IMR-90 (cell line): ENCODE data around the gene HOXA10. TPM values are rescaled to one million over a fixed set of nuclear protein-coding genes. Genes with fewer than 3 reads are reported as not detected.

Experiments used
- ATAC-seq: fragments of 200-7000 bp; cut with Tn5 transposase; 2 replicates; pipeline ENCODE4 v1.9.1; 2020; ENCODE audit warnings: low read depth, mild to moderate bottlenecking, moderate library complexity
- BruUV-seq: library from RNA; stranded (reverse); fragments of 400-500 nt; replicated peaks from 2 replicates; lab custom pipeline; 2021; lab: Mats Ljungman, UMichigan
- CTCF ChIA-PET: fragments of 300-600 bp; formaldehyde crosslinking; extraction: SDS; loops from one replicate; lab custom pipeline; 2021; ENCODE audit warnings: antibody characterized with exemption; lab: Yijun Ruan, JAX
- POLR2A ChIA-PET: fragments of 300-600 bp; sonication (Branson Sonifier 250); formaldehyde crosslinking; loops from one replicate; lab custom pipeline; 2022; ENCODE audit warnings: antibody characterized with exemption; ENCODE audit not compliant: unreplicated experiment; lab: Charles Lee
- DNase-seq: peaks from one replicate; pipeline ENCODE4 v3.0.0; 2013
- H2AFZ ChIP-seq: replicated peaks from 2 replicates; pipeline ENCODE3; 2013; ENCODE audit warnings: low read length, mild to moderate bottlenecking; ENCODE audit not compliant: poor library complexity
- H2AK5ac ChIP-seq: 2 replicates; pipeline ENCODE4 v1.6.1; 2013; ENCODE audit warnings: low read depth, low read length, inconsistent platforms
- H2AK9ac ChIP-seq: replicated peaks from 2 replicates; pipeline ENCODE3; 2013; ENCODE audit warnings: mild to moderate bottlenecking, low read depth, low read length, moderate library complexity; ENCODE audit not compliant: poor library complexity
- H2BK120ac ChIP-seq: 2 replicates; pipeline ENCODE4 v1.6.1; 2013; ENCODE audit warnings: low read depth, low read length, inconsistent platforms
- H2BK15ac ChIP-seq: 3 replicates; pipeline ENCODE4 v1.6.1; 2013; ENCODE audit warnings: low read depth, low read length, inconsistent platforms
- H2BK20ac ChIP-seq: 2 replicates; pipeline ENCODE4 v1.6.1; 2013; ENCODE audit warnings: low read depth, mild to moderate bottlenecking, inconsistent platforms, low read length, moderate library complexity
- H2BK5ac ChIP-seq: 2 replicates; pipeline ENCODE4 v1.6.1; 2013; ENCODE audit warnings: mild to moderate bottlenecking, low read depth, low read length, inconsistent platforms; ENCODE audit not compliant: poor library complexity, severe bottlenecking
- H3K14ac ChIP-seq: replicated peaks from 2 replicates; pipeline ENCODE4 v1.6.1; 2013; ENCODE audit warnings: low read depth, low read length, inconsistent platforms
- H3K18ac ChIP-seq: 2 replicates; pipeline ENCODE4 v1.6.1; 2013; ENCODE audit warnings: low read depth, low read length, control low read depth
- H3K23ac ChIP-seq: 2 replicates; pipeline ENCODE4 v1.6.1; 2013; ENCODE audit warnings: low read depth, low read length, inconsistent platforms
- H3K27ac ChIP-seq: 2 replicates; pipeline ENCODE4 v1.5.1; 2013; ENCODE audit warnings: mild to moderate bottlenecking, control low read depth, low read length; ENCODE audit not compliant: insufficient read depth
- H3K27me3 ChIP-seq: 2 replicates; pipeline ENCODE4 v1.6.1; 2013; ENCODE audit warnings: low read length; ENCODE audit not compliant: control insufficient read depth, insufficient read depth
- H3K36me3 ChIP-seq: 2 replicates; pipeline ENCODE4 v1.6.1; 2013; ENCODE audit warnings: low read length, mixed read lengths; ENCODE audit not compliant: control insufficient read depth, insufficient read depth
- H3K4ac ChIP-seq: 2 replicates; pipeline ENCODE4 v1.6.1; 2013; ENCODE audit warnings: low read depth, low read length, inconsistent platforms
- H3K4me1 ChIP-seq: 2 replicates; pipeline ENCODE4 v1.6.1; 2013; ENCODE audit warnings: low read length, mixed read lengths; ENCODE audit not compliant: control insufficient read depth, insufficient read depth
- H3K4me2 ChIP-seq: 2 replicates; pipeline ENCODE4 v1.6.1; 2013; ENCODE audit warnings: low read depth, mild to moderate bottlenecking, control low read depth, low read length, moderate library complexity
- H3K4me3 ChIP-seq: 2 replicates; pipeline ENCODE4 v1.5.1; 2013; ENCODE audit warnings: low read depth, mild to moderate bottlenecking, control low read depth, low read length, moderate library complexity; ENCODE audit not compliant: insufficient read depth
- H3K56ac ChIP-seq: 2 replicates; pipeline ENCODE4 v1.6.1; 2013; ENCODE audit warnings: low read length, inconsistent platforms; ENCODE audit not compliant: insufficient read depth; ENCODE audit errors: extremely low read depth
- H3K79me1 ChIP-seq, 2 experiments: 2 replicates each; pipeline ENCODE4 v1.6.1; 2013; ENCODE audit warnings: low read length in 2 of 2, inconsistent platforms in 1 of 2, low read depth in 1 of 2
- H3K9ac ChIP-seq: 2 replicates; pipeline ENCODE4 v1.6.1; 2013; ENCODE audit warnings: low read depth, low read length, control low read depth
- H3K9me1 ChIP-seq: 2 replicates; pipeline ENCODE4 v1.6.1; 2013; ENCODE audit warnings: low read length, inconsistent platforms; ENCODE audit not compliant: insufficient read depth
- H3K9me3 ChIP-seq: 2 replicates; pipeline ENCODE4 v1.6.1; 2013; ENCODE audit warnings: low read length; ENCODE audit not compliant: control insufficient read depth, insufficient read depth
- H4K20me1 ChIP-seq: 2 replicates; pipeline ENCODE4 v1.6.1; 2013; ENCODE audit warnings: low read length, inconsistent platforms; ENCODE audit not compliant: insufficient read depth
- H4K5ac ChIP-seq: 2 replicates; pipeline ENCODE4 v1.6.1; 2013; ENCODE audit warnings: mild to moderate bottlenecking, low read depth, low read length, control low read depth
- H4K8ac ChIP-seq, 2 experiments: 2 replicates each; pipeline ENCODE4 v1.6.1; 2013; ENCODE audit warnings: low read depth in 2 of 2, low read length in 2 of 2, control low read depth in 1 of 2, inconsistent platforms in 1 of 2
- H4K91ac ChIP-seq: 2 replicates; pipeline ENCODE4 v1.6.1; 2013; ENCODE audit warnings: low read depth, low read length, inconsistent platforms; ENCODE audit not compliant: insufficient read depth
- BHLHE40 ChIP-seq: fragments of 150-350 bp; IDR thresholded peaks from 2 replicates; pipeline ENCODE4 v1.6.1; 2016; ENCODE audit warnings: mild to moderate bottlenecking, low read depth, low read length
- CHD1 ChIP-seq: IDR thresholded peaks from 2 replicates; pipeline ENCODE4 v1.6.1; 2012; ENCODE audit warnings: low read depth, low read length, improper control_type of control experiment
- ELK1 ChIP-seq: fragments of 150-350 bp; IDR thresholded peaks from 2 replicates; pipeline ENCODE4 v1.6.1; 2016; ENCODE audit warnings: low read depth, mild to moderate bottlenecking, low read length, moderate library complexity, borderline replicate concordance
- MAFK ChIP-seq: IDR thresholded peaks from 2 replicates; pipeline ENCODE4 v1.6.1; 2012; ENCODE audit warnings: low read depth, low read length, improper control_type of control experiment
- MXI1 ChIP-seq: IDR thresholded peaks from 2 replicates; pipeline ENCODE4 v1.6.1; 2012; ENCODE audit warnings: low read depth, mild to moderate bottlenecking, low read length, moderate library complexity, borderline replicate concordance
- NFE2L2 ChIP-seq: fragments of 150-350 bp; IDR thresholded peaks from 2 replicates; pipeline ENCODE4 v1.6.1; 2016; ENCODE audit warnings: low read depth, mild to moderate bottlenecking, low read length
- RCOR1 ChIP-seq: IDR thresholded peaks from 2 replicates; pipeline ENCODE4 v1.6.1; 2012; ENCODE audit warnings: mild to moderate bottlenecking, low read length, improper control_type of control experiment; ENCODE audit not compliant: insufficient replicate concordance
- RFX5 ChIP-seq: IDR thresholded peaks from 2 replicates; pipeline ENCODE4 v1.8.0; 2012; ENCODE audit warnings: low read depth, mild to moderate bottlenecking, low read length, moderate library complexity
- WGBS, 2 experiments: methylation state at CpG; one replicate each; pipeline versions ENCODE4 v1.1.5 to v1.1.7; 2013; ENCODE audit warnings: missing lambda C conversion rate in 2 of 2; ENCODE audit not compliant: insufficient read length in 1 of 2; ENCODE audit errors: extremely low coverage in 2 of 2; 5-methylcytosine and 5-hydroxymethylcytosine counted together
- dilution Hi-C: fragments of 300-500 bp; cut with HindIII; formaldehyde crosslinking; loops from one replicate; pipeline ENCODE4 v1.14.3; 2018; ENCODE audit warnings: low sequenced_read_pairs; ENCODE audit not compliant: unreplicated experiment
- in situ Hi-C: fragments of 300-500 bp; cut with MboI; formaldehyde crosslinking; loops from 3 replicates; pipeline ENCODE4 v1.14.3; 2019; ENCODE audit warnings: low sequenced_read_pairs, inconsistent platforms, mixed read lengths
- intact Hi-C: fragments of 100-400 bp; cut with micrococcal nuclease; formaldehyde crosslinking; loops from 2 replicates; pipeline ENCODE4 v1.10.0; 2022
- polyA plus RNA-seq, 3 experiments: library from polyadenylated mRNA; depleted of rRNA; stranded (reverse); fragments of >200 nt; gene quantifications; 2 replicates each; pipeline ENCODE4 v1.2.3, GENCODE V29; 2012; ENCODE audit warnings: low replicate concordance in 1 of 3
- total RNA-seq: library from RNA; depleted of rRNA; stranded (reverse); fragments of >200 nt; gene quantifications from 2 replicates; pipeline ENCODE4 v1.2.3, GENCODE V29; 2012
- TF ChIP-seq, protein P1 (sequence below): conservative IDR thresholded peaks from 2 replicates; pipeline ENCODE4 v1.5.1; 2012; ENCODE audit warnings: mild to moderate bottlenecking, low read depth, low read length, improper control_type of control experiment

HOXA10 gene
- total and polyA plus RNA-seq, 2 of the 4 experiments (the other 2 are of a cell fraction), result 0.10 to 0.18 TPM

GRCh38 chr7:27210441-27211083 lies 36.4 kb upstream of the HOXA10 start (continued):
- TF ChIP-seq, protein P1, sequence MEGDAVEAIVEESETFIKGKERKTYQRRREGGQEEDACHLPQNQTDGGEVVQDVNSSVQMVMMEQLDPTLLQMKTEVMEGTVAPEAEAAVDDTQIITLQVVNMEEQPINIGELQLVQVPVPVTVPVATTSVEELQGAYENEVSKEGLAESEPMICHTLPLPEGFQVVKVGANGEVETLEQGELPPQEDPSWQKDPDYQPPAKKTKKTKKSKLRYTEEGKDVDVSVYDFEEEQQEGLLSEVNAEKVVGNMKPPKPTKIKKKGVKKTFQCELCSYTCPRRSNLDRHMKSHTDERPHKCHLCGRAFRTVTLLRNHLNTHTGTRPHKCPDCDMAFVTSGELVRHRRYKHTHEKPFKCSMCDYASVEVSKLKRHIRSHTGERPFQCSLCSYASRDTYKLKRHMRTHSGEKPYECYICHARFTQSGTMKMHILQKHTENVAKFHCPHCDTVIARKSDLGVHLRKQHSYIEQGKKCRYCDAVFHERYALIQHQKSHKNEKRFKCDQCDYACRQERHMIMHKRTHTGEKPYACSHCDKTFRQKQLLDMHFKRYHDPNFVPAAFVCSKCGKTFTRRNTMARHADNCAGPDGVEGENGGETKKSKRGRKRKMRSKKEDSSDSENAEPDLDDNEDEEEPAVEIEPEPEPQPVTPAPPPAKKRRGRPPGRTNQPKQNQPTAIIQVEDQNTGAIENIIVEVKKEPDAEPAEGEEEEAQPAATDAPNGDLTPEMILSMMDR, result peak; percentile 65

DNA sequence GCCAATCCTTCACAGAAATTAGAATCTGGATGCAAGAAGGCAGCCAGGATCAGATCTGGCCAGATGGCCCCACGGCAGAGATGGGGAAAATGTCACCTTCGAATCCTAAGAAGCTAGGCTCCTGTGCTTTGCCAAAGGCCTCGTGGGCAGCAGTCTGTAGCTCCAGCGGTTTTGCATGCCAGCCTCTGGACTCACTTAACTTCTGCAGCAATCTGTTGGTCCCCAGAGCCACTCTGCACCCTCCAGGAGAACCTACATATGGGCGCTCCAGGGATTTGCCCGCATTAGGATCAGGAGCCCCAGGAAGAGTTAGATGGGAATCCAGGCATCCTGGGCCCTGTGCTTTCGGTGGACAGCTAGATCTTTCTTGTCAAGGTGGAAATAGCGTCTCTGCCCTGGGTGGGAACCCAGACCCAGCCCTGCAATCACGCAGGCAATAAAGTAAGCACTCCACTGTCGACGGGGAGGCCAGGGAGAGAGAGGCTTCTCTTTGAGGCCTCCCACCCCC lies 35.9 kb upstream of the HOXA10 start:
- no peak overlapping the region for H2AK9ac ChIP-seq
- H3K14ac ChIP-seq, result no peak overlapping the region
- no peak overlapping the region for H3K4me2 ChIP-seq
- CTCF ChIA-PET, result interaction anchor here (0.6 to 0.8 kb wide), 3 partner anchors 407 to 695 kb away, joined by 3 read pairs; no protein-coding TSS in a partner anchor
- peaks cover 1% of the 10 kb centered on the region; the same call in 1 of the 2 replicates for H3K4me1 ChIP-seq
- no peak overlapping the region for H4K91ac ChIP-seq
- no peak overlapping the region for H3K56ac ChIP-seq
- H3K79me1 ChIP-seq, result no peaks in the 10 kb centered on the region
- H2AFZ ChIP-seq, result no peak overlapping the region
- dilution Hi-C loops, result no loop called here
- no peak overlapping the region for H2BK5ac ChIP-seq
- H3K4ac ChIP-seq, result no peak overlapping the region
- intact Hi-C loops, result loop anchor here (1.0 to 5.0 kb wide), 4 partner anchors 366 to 812 kb away; partner anchors contain the start of gene HIBADH
- H4K5ac ChIP-seq, result no peak overlapping the region
- ATAC-seq (no peak), DNase-seq (no peak)
- H2BK15ac ChIP-seq, result no peak overlapping the region
- peaks cover 8% of the 10 kb centered on the region; the same call in 1 of the 2 replicates for H4K20me1 ChIP-seq
- no peak overlapping the region for H3K23ac ChIP-seq
- 26% methylated on average over 4 of the region's 11 CpGs; no CpG with 5 or more reads in 1 of the 2 experiments for WGBS, 2 experiments
- POLR2A ChIA-PET, result no interaction called here
- no peaks in the 10 kb centered on the region for H3K36me3 ChIP-seq
- no peak overlapping the region for H2AK5ac ChIP-seq
- no TSS peak for BruUV-seq
- H4K8ac ChIP-seq, result no peak overlapping the region
- in situ Hi-C loops, result loop anchor here (10.0 kb wide), 1 partner anchor 565 kb away; no protein-coding TSS in a partner anchor
- H2BK120ac ChIP-seq, result no peak overlapping the region
- no peak overlapping the region for H2BK20ac ChIP-seq
- no peak overlapping the region for H3K18ac ChIP-seq
- H3K27me3 ChIP-seq, result peaks cover 95% of the 10 kb centered on the region
- no peak overlapping the region for H3K27ac ChIP-seq
- H3K4me3 ChIP-seq, result no peak overlapping the region
- H3K9ac ChIP-seq, result no peak overlapping the region
- no peaks in the 10 kb centered on the region for H3K9me1 ChIP-seq
- peaks cover 5% of the 10 kb centered on the region; the same call in 1 of the 2 replicates for H3K9me3 ChIP-seq
- TF ChIP-seq NFE2L2, result no peak
- no peak for TF ChIP-seq MAFK
- TF ChIP-seq ELK1, result no peak
- TF ChIP-seq, protein P1, result no peak
- no peak for TF ChIP-seq RCOR1
- TF ChIP-seq RFX5, result no peak
- no peak for TF ChIP-seq CHD1
- TF ChIP-seq BHLHE40, result no peak
- TF ChIP-seq MXI1, result no peak
